ENCODE results near the gene CPNE5. TPM values are rescaled to one million over a fixed set of nuclear protein-coding genes. Genes with fewer than 3 reads are reported as not detected.

Gene CPNE5
- total and polyA plus RNA-seq, 7 donors = 0.99 to 11.6 (median 3.8) TPM

DNA sequence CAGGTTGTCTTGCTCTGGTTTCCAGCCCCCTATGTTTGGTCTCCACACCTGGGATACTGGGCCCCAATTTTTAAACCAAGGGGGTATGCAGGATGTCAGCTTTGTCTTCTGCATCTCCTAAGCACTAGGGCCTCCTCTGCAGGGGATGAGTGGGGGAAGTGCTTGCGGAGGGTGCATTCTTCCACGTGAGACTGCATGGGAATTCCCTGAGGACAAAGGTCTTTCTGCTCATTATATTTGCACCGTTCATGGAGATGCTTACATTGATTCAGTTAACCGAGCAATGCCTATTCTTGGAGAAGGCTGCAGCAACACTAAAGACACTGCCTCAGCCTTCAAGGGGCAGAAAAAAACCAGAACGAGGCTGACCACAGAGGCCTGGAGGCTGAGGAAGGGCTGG, 96.2 kb downstream of the CPNE5 start:
- no peaks in the 10 kb centered on the region for H3K9me3 ChIP-seq
- H3K27me3 ChIP-seq = no peaks in the 10 kb centered on the region
- intact Hi-C loops (cut with DNase I) = no loop called here
- H3K36me3 ChIP-seq = no peaks in the 10 kb centered on the region
- TF ChIP-seq POLR2A (IDR thresholded peaks at IDR 0.05) (no peak), POLR2AphosphoS5 (IDR thresholded peaks at IDR 0.05) (no peak), EP300 (IDR thresholded peaks at IDR 0.05) (no peak)
- TF ChIP-seq, protein P1, sequence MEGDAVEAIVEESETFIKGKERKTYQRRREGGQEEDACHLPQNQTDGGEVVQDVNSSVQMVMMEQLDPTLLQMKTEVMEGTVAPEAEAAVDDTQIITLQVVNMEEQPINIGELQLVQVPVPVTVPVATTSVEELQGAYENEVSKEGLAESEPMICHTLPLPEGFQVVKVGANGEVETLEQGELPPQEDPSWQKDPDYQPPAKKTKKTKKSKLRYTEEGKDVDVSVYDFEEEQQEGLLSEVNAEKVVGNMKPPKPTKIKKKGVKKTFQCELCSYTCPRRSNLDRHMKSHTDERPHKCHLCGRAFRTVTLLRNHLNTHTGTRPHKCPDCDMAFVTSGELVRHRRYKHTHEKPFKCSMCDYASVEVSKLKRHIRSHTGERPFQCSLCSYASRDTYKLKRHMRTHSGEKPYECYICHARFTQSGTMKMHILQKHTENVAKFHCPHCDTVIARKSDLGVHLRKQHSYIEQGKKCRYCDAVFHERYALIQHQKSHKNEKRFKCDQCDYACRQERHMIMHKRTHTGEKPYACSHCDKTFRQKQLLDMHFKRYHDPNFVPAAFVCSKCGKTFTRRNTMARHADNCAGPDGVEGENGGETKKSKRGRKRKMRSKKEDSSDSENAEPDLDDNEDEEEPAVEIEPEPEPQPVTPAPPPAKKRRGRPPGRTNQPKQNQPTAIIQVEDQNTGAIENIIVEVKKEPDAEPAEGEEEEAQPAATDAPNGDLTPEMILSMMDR (IDR thresholded peaks at IDR 0.05) = no peak
- WGBS, 2 donors = 14 to 54% methylated on average over 5 of the region's 5 CpGs
- no peak overlapping the region for H3K4me3 ChIP-seq
- no peaks in the 10 kb centered on the region for H3K4me1 ChIP-seq
- DNase-seq = no peak
- no peak overlapping the region for H3K27ac ChIP-seq

DNA sequence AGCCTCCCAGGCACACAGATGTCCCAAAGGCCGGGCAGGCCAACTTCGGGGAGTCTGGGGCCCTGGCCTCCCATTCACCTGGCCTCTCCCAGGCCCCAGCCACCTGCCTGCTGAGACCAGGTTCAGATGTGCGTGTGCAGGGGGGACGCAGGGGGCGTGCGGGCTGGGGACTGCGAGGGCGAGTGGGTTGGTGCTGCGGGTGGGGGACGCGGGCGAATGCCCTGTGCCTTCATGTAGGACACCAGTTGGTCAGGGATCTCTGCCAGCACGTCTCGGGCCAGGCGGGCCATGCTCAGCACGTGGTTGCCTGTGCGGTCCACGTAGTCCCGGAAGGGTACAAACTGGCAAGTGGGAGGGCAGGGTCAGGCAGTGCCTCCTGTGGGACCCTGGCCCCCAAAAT, 97.1 kb downstream of the CPNE5 start:
- intact Hi-C loops (cut with DNase I) = no loop called here

DNA sequence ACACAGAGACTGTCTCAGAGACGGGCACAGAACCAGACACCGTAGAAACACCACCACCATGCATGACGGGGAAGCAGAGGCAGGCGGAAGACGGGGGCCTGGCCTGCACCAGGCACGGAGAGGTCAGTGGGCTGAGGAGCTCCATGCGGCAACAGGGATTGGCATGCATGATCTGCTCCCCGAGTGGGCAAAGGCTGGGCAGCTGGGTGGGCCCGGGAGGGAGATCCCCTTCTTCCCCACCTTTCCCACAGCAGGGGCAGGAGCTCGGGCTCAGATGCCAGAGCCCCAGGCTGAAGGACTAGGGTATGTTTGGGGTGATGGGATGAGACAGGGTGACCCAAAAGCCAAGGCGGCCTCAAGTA, 98.4 kb downstream of the CPNE5 start:
- H3K4me3 ChIP-seq = no peak overlapping the region
- H3K27ac ChIP-seq = no peak overlapping the region
- H3K9me3 ChIP-seq = no peaks in the 10 kb centered on the region
- no peak for DNase-seq
- intact Hi-C loops (cut with DNase I) = no loop called here
- WGBS, 2 donors = 93 to 96% methylated on average over 11 of the region's 11 CpGs
- H3K36me3 ChIP-seq = no peaks in the 10 kb centered on the region
- TF ChIP-seq POLR2AphosphoS5 (IDR thresholded peaks at IDR 0.05) = no peak
- no peak for TF ChIP-seq EP300 (IDR thresholded peaks at IDR 0.05)
- TF ChIP-seq, protein P1 (IDR thresholded peaks at IDR 0.05) = no peak
- TF ChIP-seq POLR2A (IDR thresholded peaks at IDR 0.05) = no peak
- peaks cover 0 to 6% (median 6%) of the 10 kb centered on the region in 4 donors for H3K4me1 ChIP-seq
- no peaks in the 10 kb centered on the region for H3K27me3 ChIP-seq

More for the DNA sequence above, 97.1 kb downstream of the CPNE5 start:
- no peak for DNase-seq
- Histone ChIP-seq H3K36me3 (no peaks in the 10 kb centered on the region), H3K27ac (no peak overlapping the region), H3K9me3 (no peaks in the 10 kb centered on the region), H3K4me1 (no peaks in the 10 kb centered on the region), H3K27me3 (no peaks in the 10 kb centered on the region), H3K4me3 (no peak overlapping the region)
- WGBS, 2 donors = 94 to 95% methylated on average over 19 of the region's 19 CpGs
- TF ChIP-seq POLR2A (IDR thresholded peaks at IDR 0.05) (no peak), EP300 (IDR thresholded peaks at IDR 0.05) (no peak), POLR2AphosphoS5 (IDR thresholded peaks at IDR 0.05) (no peak)
- TF ChIP-seq, protein P1 (IDR thresholded peaks at IDR 0.05) = no peak

DNA sequence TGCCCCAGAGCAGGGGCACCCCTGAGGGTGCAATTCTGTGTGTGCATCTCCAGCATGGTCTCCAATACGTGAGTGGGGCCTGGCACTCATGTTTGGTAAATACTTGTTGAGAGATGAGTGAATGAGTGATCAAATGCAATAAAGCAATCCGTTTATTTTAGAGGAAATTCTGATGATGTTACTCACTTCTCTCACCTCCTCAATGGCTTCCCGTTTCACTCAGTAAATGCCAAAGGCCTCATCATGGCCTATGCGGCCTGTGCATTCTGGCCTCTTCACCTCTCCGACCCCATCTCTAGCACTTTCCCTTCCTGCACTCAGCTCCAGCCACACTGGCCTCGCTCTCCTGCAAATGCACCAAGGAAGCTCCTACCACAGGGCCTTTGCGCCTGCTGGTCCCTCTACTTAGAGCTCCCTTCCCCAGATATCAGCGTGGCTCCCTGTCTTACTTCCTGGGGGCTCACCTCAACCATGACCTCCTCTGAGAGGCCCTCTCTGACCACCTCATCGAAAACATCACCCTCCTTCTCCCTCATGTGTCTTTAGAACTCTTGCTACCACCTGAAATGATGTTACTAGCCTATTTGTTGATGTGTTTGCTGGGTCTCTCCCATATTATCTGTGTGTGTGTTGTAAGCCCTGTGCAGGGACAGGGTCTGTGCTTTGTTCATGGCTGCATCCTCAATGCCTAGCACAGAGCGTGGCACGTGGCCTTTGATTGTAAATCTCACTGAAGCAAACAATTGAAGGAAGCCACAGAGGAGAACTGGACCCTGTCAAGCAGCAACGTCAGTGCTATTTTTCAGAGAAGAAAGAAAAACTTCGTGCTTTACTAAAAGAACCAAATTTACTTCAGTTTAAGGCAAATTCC, 99.1 kb downstream of the CPNE5 start:
- Histone ChIP-seq H3K4me1 (peaks cover 0 to 13% (median 12%) of the 10 kb centered on the region in 4 donors), H3K9me3 (no peaks in the 10 kb centered on the region), H3K27me3 (no peaks in the 10 kb centered on the region), H3K4me3 (no peak overlapping the region), H3K27ac (no peak overlapping the region), H3K36me3 (no peaks in the 10 kb centered on the region)
- no peak for TF ChIP-seq POLR2A (IDR thresholded peaks at IDR 0.05)
- TF ChIP-seq EP300 (IDR thresholded peaks at IDR 0.05) = no peak
- no peak for DNase-seq
- intact Hi-C loops (cut with DNase I) = loop anchor here (5.0 kb wide), 1 partner anchor 113 kb away; no protein-coding TSS in a partner anchor
- WGBS, 2 donors = 73 to 74% methylated on average over 13 of the region's 13 CpGs

DNA sequence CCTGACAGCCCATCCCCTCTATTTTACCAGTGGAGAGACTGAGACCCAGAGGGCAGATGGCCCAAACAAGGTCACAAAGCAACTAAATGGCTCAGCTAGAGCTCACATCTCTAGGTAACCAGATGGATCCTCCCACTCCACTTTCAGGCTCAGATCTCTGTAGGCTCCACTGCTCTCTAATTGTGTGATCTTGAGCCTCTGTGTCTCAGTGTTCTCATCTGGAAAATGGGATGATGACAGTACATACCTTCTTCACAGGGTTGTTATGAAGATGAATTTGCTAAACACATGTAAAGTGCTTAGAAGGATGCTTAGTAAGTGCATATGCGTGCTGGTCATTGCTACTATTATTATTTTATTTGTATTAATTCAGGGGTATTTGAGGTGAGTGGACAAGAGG, 101.1 kb downstream of the CPNE5 start:
- no peak overlapping the region for H3K4me3 ChIP-seq
- TF ChIP-seq POLR2A (IDR thresholded peaks at IDR 0.05) = no peak
- no peak for TF ChIP-seq POLR2AphosphoS5 (IDR thresholded peaks at IDR 0.05)
- TF ChIP-seq, protein P1 (IDR thresholded peaks at IDR 0.05) = no peak
- no peak for TF ChIP-seq EP300 (IDR thresholded peaks at IDR 0.05)
- no peaks in the 10 kb centered on the region for H3K36me3 ChIP-seq
- no peaks in the 10 kb centered on the region for H3K27me3 ChIP-seq
- H3K27ac ChIP-seq = no peak overlapping the region
- 96 to 99% methylated on average over 1 of the region's 1 CpG for whole genome bisulfite sequencing, 2 donors
- DNase-seq = no peak
- H3K9me3 ChIP-seq = no peaks in the 10 kb centered on the region
- peaks cover 0 to 24% (median 20%) of the 10 kb centered on the region in 4 donors for H3K4me1 ChIP-seq
- intact Hi-C loops (cut with DNase I) = loop anchor here (5.0 kb wide), 1 partner anchor 111 kb away; no protein-coding TSS in a partner anchor

All from sigmoid colon (tissue), 7 donors.